A673 (cell line): ENCODE data around the gene LRRC8C. TPM values are rescaled to one million over a fixed set of nuclear protein-coding genes. Genes with fewer than 3 reads are reported as not detected.

Source experiments
- Bru-seq: library from RNA; stranded (reverse); fragments of 400-500 nt; gene quantifications from one replicate; lab custom pipeline; 2021; lab: Mats Ljungman, UMichigan
- BruChase-seq, 2 experiments: library from RNA; stranded (reverse); fragments of 400-500 nt; gene quantifications; one replicate each; lab custom pipeline; 2021; lab: Mats Ljungman, UMichigan
- BruUV-seq: library from RNA; stranded (reverse); fragments of 400-500 nt; replicated peaks from 2 replicates; lab custom pipeline; 2021; lab: Mats Ljungman, UMichigan
- CTCF ChIA-PET: fragments of 300-600 bp; sonication (Branson Sonifier 250); formaldehyde crosslinking; loops from one replicate; lab custom pipeline; 2022; ENCODE audit warnings: antibody characterized with exemption; lab: Charles Lee
- POLR2A ChIA-PET: fragments of 300-600 bp; sonication (Branson Sonifier 250); formaldehyde crosslinking; loops from one replicate; lab custom pipeline; 2022; ENCODE audit warnings: antibody characterized with exemption; ENCODE audit not compliant: low non-redundant PET; lab: Charles Lee
- DNase-seq: peaks from one replicate; pipeline ENCODE4 v3.0.0-alpha.2; 2015; ENCODE audit warnings: low spot score
- H3K27ac ChIP-seq: fragments of 200-600 bp; sonication (generic); 2 replicates; pipeline ENCODE4 v1.5.1; 2016; ENCODE audit warnings: mixed run types, low read depth, mild to moderate bottlenecking, mixed read lengths, antibody characterized with exemption, low read length; ENCODE audit not compliant: poor library complexity, severe bottlenecking
- H3K27me3 ChIP-seq: fragments of 200-600 bp; sonication (generic); replicated peaks from 2 replicates; pipeline ENCODE4 v1.6.1; 2017; ENCODE audit warnings: mixed run types, low read depth, mild to moderate bottlenecking, mixed read lengths, antibody characterized with exemption, low read length; ENCODE audit not compliant: insufficient read depth, poor library complexity
- H3K36me3 ChIP-seq: fragments of 200-600 bp; sonication (generic); 2 replicates; pipeline ENCODE4 v1.6.1; 2016; ENCODE audit warnings: mixed run types, mild to moderate bottlenecking, mixed read lengths, antibody characterized with exemption, low read length; ENCODE audit not compliant: insufficient read depth, poor library complexity, severe bottlenecking
- H3K4me1 ChIP-seq: fragments of 200-600 bp; sonication (generic); 2 replicates; pipeline ENCODE4 v1.6.1; 2017; ENCODE audit warnings: mixed run types, mild to moderate bottlenecking, mixed read lengths, antibody characterized with exemption, low read length; ENCODE audit not compliant: insufficient read depth, poor library complexity, severe bottlenecking
- H3K4me3 ChIP-seq: fragments of 200-600 bp; sonication (generic); 2 replicates; pipeline ENCODE4 v1.5.1; 2016; ENCODE audit warnings: low read depth, mixed run types, mild to moderate bottlenecking, mixed read lengths, low read length; ENCODE audit not compliant: poor library complexity, severe bottlenecking
- H3K9me3 ChIP-seq: fragments of 200-600 bp; sonication (generic); 2 replicates; pipeline ENCODE4 v1.6.1; 2016; ENCODE audit warnings: mixed run types, low read depth, mild to moderate bottlenecking, mixed read lengths, antibody characterized with exemption, low read length; ENCODE audit not compliant: poor library complexity, severe bottlenecking
- CTCF ChIP-seq: fragments of 300-800, 200-600 bp; sonication (generic); conservative IDR thresholded peaks from 2 replicates; pipeline ENCODE4 v1.5.1; 2017; ENCODE audit warnings: low read depth, mild to moderate bottlenecking, antibody characterized with exemption, low read length, moderate library complexity, mixed read lengths
- EZH2 ChIP-seq: fragments of 200-600 bp; sonication (generic); IDR thresholded peaks from 2 replicates; pipeline ENCODE4 v1.6.1; 2017; ENCODE audit warnings: borderline replicate concordance, low read depth, mild to moderate bottlenecking, mixed read lengths, antibody characterized with exemption, low read length; ENCODE audit not compliant: poor library complexity, severe bottlenecking
- intact Hi-C: fragments of 100-400 bp; cut with micrococcal nuclease; formaldehyde crosslinking; loops from one replicate; pipeline ENCODE4 v1.10.0; 2022; ENCODE audit not compliant: unreplicated experiment
- long read RNA-seq: library from polyadenylated mRNA; stranded (forward); transcript quantifications from one replicate; pipeline ENCODE4 v2.0.0, GENCODE V29; 2022
- total RNA-seq: library from RNA; stranded (reverse); gene quantifications from 2 replicates; pipeline ENCODE4 v1.2.3, GENCODE V29; 2021

The LRRC8C gene
- 5.6 and 6.9 TPM in 2 replicates for total RNA-seq
- percentile 74 among the genes with signal in this experiment for Bru-seq, nascent RNA
- percentile 90 among the genes with signal in this experiment for BruChase-seq, experiment 1, labeled RNA remaining after a 2-hour chase
- BruChase-seq, experiment 2, labeled RNA remaining after a 6-hour chase, result percentile 74 among the genes with signal in this experiment
- long read RNA-seq, full-length matches to known transcripts, result 9 of 11 reads
- long read RNA-seq, partial matches to known transcripts, result 1 of 11 reads
- long read RNA-seq, other reads (novel, unspliced or antisense), result 1 of 11 reads

GRCh38 chr1:89632657-89633247, at the start of gene LRRC8C:
TSS of gene LRRC8C (plus strand) at chr1:89633120. CDS start at chr1:89686474, 53,354 bp downstream.
- TF ChIP-seq CTCF (no peak; the same call in 1 of the 2 replicates), EZH2 (no peak)
- Histone ChIP-seq H3K9me3 (no peaks in the 10 kb centered on the region), H3K27me3 (no peaks in the 10 kb centered on the region), H3K27ac (peak within 1 kb of the TSS; percentile 79), H3K4me3 (peak within 1 kb of the TSS; percentile 94), H3K4me1 (peaks cover 8% of the 10 kb centered on the region), H3K36me3 (no peaks in the 10 kb centered on the region)
- ChIA-PET CTCF (interaction anchor here (1.8 kb wide), 1 partner anchor 130 kb away, joined by 8 read pairs; no protein-coding TSS in a partner anchor), POLR2A (no interaction called here)
- no TSS peak for BruUV-seq
- intact Hi-C loops, result loop anchor here (1.0 to 10.0 kb wide), 3 partner anchors 85 to 352 kb away; no protein-coding TSS in a partner anchor
- peak; percentile 89 for DNase-seq

- intact Hi-C loops, result no loop called here
- H3K27ac ChIP-seq, result no peak overlapping the region
- no peaks in the 10 kb centered on the region for H3K9me3 ChIP-seq
- no peak overlapping the region for H3K4me3 ChIP-seq
- peaks cover 4% of the 10 kb centered on the region for H3K36me3 ChIP-seq
- ChIA-PET CTCF (interaction anchor here (0.6 kb wide), 1 partner anchor 138 kb away, joined by 3 read pairs; no protein-coding TSS in a partner anchor), POLR2A (no interaction called here)
- BruUV-seq, result TSS peak; percentile 19
- no peak for DNase-seq
- no peak for TF ChIP-seq CTCF
- TF ChIP-seq EZH2, result no peak
- H3K27me3 ChIP-seq, result no peaks in the 10 kb centered on the region
- H3K4me1 ChIP-seq, result no peaks in the 10 kb centered on the region
These were observed 48.7 kb upstream of the LRRC8C start for GRCh38 chr1:89584211-89584610.

- ChIA-PET POLR2A (no interaction called here), CTCF (interaction anchor here (0.6 kb wide), 1 partner anchor 137 kb away, joined by 3 read pairs; no protein-coding TSS in a partner anchor)
- intact Hi-C loops, result no loop called here
These were observed 48.1 kb upstream of the LRRC8C start for GRCh38 chr1:89584781-89585180.

More at GRCh38 chr1:89584781-89585180, 48.1 kb upstream of the LRRC8C start:
- peaks cover 4% of the 10 kb centered on the region for H3K36me3 ChIP-seq
- TF ChIP-seq EZH2, result no peak
- TF ChIP-seq CTCF, result no peak
- H3K4me3 ChIP-seq, result no peak overlapping the region
- H3K27ac ChIP-seq, result no peak overlapping the region
- no peaks in the 10 kb centered on the region for H3K9me3 ChIP-seq
- no peaks in the 10 kb centered on the region for H3K27me3 ChIP-seq
- H3K4me1 ChIP-seq, result no peaks in the 10 kb centered on the region
- no TSS peak for BruUV-seq
- DNase-seq, result no peak
